22Rv1 (cell line): ENCODE measurements around the gene FANCC.

Source experiments
- CTCF ChIP-seq: fragments of 450-650 bp; IDR thresholded peaks from 2 replicates; pipeline ENCODE4 v1.5.1; 2017; ENCODE audit warnings: mild to moderate bottlenecking
- ZFX ChIP-seq: fragments of 450-650 bp; IDR thresholded peaks from 2 replicates; pipeline ENCODE4 v1.6.1; 2017; ENCODE audit warnings: antibody characterized with exemption, borderline replicate concordance

- TF ChIP-seq CTCF (no peak), ZFX (no peak)
Observed at GRCh38 chr9:95094002-95094401, 223.5 kb downstream of the FANCC start.
